Fibroblast of gingiva (primary cell): ENCODE results near the gene BMP4.

Experiments used
- DNase-seq: peaks from one replicate; pipeline ENCODE4 v3.0.0-alpha.2; 2011; ENCODE audit warnings: low read depth

Gene BMP4

DNA sequence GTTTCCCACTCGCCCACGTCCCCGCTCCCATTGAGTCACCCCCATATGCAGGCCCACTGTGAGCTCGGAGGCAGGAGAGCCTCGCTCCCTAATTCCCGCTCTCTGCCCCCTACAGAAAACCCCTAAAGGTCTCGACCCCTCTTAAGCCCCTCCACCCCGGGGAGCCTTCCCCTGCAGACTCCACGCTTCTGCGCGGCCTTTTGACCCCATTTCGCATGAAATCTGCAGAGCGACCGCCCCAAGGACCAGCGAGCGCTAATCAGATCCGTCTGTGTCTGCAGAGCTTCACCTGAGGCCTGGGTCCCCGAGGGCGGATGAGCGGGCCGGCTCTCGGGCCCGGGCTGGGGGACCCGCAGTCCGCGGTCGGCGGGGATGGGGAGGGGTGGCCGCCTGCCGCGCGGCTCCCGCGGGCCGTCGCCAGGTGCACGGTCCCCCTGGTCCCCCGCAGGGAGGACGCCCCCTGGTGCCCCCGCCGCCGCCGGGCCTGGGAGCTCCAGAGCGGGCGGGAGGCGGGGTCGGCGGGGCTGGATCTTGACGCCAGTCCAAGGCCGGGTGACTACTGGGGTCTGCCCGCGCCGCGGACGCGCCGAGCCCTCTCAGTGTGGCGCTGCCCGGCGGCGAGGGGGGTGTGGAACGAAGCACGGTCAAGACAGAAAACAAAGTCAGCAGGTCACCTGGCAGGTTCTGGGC lies 10.1 kb downstream of the BMP4 start:
- no peak for DNase-seq

GRCh38 chr14:53946071-53946403 lies 10.6 kb downstream of the BMP4 start:
- no peak for DNase-seq

DNA sequence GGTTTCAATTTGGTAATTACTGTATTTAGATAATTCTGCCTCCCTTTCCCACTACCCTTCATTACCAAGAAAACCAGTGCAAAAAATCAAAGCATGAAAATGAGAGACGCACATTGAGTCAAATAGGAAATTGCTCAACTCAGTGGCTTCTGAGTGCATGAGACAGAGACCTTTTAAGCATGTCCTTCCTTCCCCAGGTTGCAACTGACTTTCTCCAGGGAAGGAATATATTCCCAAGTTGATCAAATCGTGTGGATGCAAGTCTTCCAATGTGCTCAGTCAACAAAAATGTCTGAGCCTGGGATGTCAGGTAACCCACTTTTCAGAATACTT lies 12.9 kb downstream of the BMP4 start:
- DNase-seq: no peak

GRCh38 chr14:53942970-53943750 lies 13.5 kb downstream of the BMP4 start:
- no peak for DNase-seq

GRCh38 chr14:53938136-53938837 lies 18.3 kb downstream of the BMP4 start:
- DNase-seq: no peak

DNA sequence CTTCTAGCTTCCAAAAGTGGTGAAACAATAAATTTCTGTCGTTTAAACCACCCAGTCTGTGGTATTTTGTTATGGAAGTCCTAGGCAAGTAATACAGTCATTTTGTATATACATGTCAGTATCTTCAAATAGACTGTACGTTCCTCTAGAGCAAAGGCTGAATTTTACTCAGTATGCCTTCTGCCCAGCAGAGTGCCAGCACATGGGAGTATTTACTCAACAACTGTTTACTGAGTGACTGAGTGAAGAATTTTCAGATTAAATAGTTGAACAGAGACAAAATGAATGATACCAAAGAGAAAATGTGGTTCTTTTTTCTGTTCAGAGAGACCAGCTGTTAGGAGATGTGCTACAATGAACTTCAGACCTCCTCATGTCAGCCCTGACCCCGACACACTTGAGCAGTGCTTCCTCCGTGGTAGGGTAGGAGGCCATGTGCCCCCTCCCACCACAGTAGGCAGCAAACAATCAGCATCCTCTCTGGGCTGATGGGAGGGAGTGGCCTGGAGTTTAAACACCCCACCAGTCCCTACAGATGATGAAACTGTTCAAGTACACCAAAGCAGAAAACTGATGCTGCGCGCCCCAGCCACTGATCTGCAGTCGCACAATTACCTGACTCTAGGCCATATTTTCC lies 21.7 kb downstream of the BMP4 start:
- DNase-seq: no peak

- no peak for DNase-seq
Measured at GRCh38 chr14:53932966-53933365, 23.7 kb downstream of the BMP4 start.

DNA sequence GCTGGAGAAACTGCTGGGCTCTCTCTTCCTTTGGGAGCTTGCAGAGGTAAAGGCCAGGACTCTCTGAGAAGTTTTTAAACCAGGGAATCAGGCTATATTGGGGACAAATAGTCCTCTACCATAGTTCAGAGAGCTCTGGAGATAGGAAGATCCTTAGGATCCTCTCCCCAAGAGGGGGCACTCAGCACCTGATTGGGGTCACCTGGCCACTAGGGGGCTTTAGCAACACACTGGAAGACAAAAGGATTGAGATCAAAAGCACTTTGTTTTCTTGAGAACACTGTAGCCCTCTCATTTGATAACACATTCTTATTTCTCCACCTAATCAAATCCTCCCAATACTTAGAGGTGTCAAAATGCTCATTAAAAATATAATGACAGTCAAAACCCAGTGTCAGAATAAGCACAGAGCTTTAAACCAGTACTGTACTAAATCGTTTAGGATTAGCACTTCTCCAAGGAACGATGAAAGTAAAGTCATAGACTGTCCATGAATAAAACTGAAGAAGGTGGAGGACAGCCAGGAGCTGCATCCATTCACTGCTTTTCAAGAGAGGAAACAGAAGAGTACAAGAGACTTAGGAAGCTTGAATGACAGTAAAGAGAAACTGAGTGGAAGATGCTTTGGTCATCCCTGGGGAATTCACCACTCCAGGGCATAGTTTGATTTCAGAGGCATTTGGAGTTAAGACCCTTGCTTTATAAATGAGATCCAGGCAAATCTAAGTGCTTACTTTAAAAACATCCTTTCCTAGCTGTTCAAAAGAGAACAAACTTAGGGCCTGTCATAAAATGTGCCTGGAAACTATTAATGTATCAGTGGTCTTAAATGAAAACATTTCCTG lies 26.5 kb downstream of the BMP4 start:
- DNase-seq: no peak

DNA sequence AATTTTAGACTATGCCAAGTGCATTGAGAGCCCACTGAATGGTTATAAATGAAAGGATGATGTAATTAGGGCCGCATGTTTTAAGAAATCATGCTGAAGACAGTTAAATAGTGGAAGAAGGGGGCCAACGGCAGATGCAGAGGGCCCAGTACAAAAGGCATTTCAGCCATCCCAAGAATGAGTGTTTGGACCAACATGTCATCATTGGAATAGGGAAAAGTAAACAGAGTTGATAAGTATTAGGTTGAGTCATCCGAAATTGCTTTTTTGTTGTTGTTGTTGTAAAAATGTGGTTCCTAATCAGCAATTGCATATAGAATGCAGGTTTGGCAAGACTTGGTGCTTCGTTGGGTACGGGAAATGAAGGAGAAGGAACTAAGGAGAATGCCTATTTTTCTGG lies 29.5 kb downstream of the BMP4 start:
- DNase-seq: peak; percentile 60

DNA sequence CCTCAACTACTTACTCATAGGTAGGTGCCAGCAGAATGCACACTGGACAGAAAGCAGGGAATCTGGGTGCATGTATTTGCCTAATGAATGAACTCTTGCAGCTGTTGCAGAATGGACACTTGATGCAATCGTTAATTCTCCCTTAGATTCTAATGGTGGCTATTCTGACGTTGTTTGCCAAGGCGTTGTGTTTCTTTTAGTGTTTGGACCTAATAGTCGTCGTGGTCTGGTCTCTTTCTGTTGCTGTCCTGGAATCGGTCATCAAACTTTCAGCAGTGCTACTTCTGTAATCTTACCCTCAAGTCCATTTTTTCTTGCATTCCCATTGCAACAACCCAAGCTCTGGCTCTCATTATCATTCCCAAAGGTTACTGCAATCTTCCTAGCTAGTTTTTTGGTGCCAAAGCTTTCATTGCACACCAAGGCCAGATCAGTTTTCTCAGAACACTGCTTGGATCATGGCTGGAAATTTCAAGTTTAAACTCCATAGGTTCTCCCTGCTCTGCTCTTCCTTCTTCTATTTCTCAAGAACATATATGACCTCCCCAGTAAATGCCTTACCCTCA lies 31.3 kb downstream of the BMP4 start:
- peak; percentile 90 for DNase-seq

DNA sequence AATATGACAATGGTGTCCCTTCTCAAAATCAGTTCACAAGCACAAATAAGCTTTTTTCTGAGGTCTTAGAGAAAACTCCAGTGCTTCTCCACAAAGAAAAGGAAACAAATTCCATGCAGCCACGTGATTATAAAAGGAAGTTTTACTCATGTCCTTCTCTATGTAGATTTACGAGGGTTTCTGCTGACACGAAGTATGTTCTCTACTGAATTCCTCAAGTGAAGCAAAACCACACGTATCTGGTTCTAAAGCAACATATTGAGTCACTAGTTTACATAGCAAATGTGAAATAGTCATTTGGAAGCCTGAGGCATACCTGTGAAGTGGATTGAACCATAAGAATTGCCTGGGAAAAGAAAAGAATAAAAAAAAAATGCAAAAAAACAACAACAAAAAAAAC lies 31.9 kb downstream of the BMP4 start:
- peak; percentile 82 for DNase-seq

GRCh38 chr14:53921027-53921426 lies 35.6 kb downstream of the BMP4 start:
- DNase-seq: no peak

DNA sequence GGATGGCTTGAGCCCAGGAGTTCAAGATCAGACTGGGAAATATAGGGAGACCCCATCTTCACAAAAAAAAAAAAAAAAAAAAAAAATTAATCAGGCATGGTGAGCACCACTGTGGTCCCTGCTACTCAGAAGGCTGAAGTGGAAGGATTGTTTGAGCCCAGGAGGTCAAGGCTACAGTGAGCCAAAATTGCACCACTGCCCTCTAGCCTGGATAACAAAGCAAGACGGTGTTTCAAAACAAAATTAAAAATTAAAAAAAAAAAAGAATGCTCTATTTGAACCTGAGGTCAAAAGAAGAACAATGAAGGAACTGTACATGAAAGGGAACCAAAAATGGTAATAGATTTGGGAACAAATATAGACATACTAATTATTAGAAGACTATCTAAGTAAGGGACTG lies 40.4 kb downstream of the BMP4 start:
- no peak for DNase-seq

DNA sequence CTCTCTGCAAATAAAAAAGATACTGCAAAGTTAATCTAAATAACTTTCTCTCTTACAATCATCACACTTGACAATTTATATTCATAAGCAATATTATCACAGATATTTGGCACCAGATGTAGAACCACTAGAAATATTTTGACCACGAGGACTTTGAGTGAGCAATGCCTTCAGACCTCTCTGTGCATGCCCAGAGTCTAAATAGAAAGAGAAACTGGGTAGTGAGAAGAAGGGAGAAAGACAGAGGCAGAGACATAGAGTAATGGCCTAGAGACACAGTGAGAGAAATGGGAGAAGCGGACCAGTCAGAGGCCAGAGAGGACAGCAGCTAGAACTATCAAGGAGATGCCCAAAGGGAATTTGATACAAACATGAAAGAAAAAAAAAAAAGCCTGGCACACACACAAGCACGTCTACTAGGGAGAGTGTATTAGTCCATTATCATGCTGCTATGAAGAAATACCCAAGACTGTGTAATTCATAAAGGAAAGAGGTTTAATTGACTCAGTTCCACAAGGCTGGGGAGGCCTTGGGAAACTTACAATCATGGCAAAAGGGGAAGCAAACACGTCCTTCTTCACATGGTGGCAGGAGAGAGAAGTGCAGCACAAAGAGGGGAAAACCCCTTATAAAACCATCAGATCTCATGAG lies 41.1 kb downstream of the BMP4 start:
- peak; percentile 30 for DNase-seq

DNA sequence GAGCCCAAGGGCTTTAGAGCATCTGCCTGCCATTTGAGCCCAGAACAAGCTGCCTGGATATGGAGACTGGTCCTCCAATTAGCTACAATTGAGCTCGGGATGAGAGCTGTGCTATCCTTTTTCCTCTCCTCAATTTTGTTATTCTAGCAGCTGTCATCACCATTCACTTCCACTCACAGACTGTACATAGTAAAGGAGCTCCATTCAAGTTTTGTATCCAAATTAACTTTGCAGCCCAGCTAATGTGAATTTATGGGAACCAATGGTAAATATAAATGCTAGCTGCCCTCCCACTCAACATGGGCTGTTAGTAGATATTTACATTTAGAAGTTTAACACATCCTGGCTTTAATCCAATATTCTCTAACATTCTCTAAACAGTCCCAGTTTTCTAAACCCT lies 44.6 kb downstream of the BMP4 start:
- no peak for DNase-seq

- DNase-seq: no peak
Measured at GRCh38 chr14:53908416-53908815, 48.2 kb downstream of the BMP4 start.

- DNase-seq: no peak
Measured at GRCh38 chr14:53902307-53902706, 54.3 kb downstream of the BMP4 start.

- DNase-seq: peak; percentile 77
Measured at GRCh38 chr14:53900499-53900898, 56.1 kb downstream of the BMP4 start.
